GM12873 (cell line): ENCODE measurements around the gene CDR2L.

Experiments
- CTCF ChIP-seq: IDR thresholded peaks from 2 replicates; pipeline ENCODE4 v1.5.1; 2012; ENCODE audit warnings: low read depth, mild to moderate bottlenecking, moderate library complexity, low read length, control low read depth; ENCODE audit not compliant: insufficient read depth; ENCODE audit errors: missing control alignments

Gene CDR2L

GRCh38 chr17:74953134-74953687 is 34.2 kb upstream of the CDR2L start:
- no peak for TF ChIP-seq CTCF

- TF ChIP-seq CTCF: no peak
Measured at GRCh38 chr17:74954115-74954514, 33.3 kb upstream of the CDR2L start.

- no peak for TF ChIP-seq CTCF
Measured at GRCh38 chr17:74954665-74955421, 32.6 kb upstream of the CDR2L start.

- TF ChIP-seq CTCF: no peak
Measured at GRCh38 chr17:74956093-74956492, 31.3 kb upstream of the CDR2L start.

GRCh38 chr17:74957935-74958740 is 29.3 kb upstream of the CDR2L start:
- peak; percentile 94 for TF ChIP-seq CTCF

GRCh38 chr17:74959826-74960515 is 27.5 kb upstream of the CDR2L start:
- no peak for TF ChIP-seq CTCF
